Cardiac ventricle fibroblast (primary cell): Measurements from ENCODE around the gene PTGR3. TPM values are rescaled to one million over a fixed set of nuclear protein-coding genes. Genes with fewer than 3 reads are reported as not detected.

ENCODE experiments used
- total RNA-seq: library from RNA; depleted of rRNA; stranded (reverse); fragments of >200 nt; gene quantifications from 2 replicates; pipeline ENCODE4 v1.2.3, GENCODE V29; 2015

PTGR3 gene, protein sequence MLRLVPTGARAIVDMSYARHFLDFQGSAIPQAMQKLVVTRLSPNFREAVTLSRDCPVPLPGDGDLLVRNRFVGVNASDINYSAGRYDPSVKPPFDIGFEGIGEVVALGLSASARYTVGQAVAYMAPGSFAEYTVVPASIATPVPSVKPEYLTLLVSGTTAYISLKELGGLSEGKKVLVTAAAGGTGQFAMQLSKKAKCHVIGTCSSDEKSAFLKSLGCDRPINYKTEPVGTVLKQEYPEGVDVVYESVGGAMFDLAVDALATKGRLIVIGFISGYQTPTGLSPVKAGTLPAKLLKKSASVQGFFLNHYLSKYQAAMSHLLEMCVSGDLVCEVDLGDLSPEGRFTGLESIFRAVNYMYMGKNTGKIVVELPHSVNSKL
- 12.2 and 18.5 TPM in 2 replicates for total RNA-seq

DNA sequence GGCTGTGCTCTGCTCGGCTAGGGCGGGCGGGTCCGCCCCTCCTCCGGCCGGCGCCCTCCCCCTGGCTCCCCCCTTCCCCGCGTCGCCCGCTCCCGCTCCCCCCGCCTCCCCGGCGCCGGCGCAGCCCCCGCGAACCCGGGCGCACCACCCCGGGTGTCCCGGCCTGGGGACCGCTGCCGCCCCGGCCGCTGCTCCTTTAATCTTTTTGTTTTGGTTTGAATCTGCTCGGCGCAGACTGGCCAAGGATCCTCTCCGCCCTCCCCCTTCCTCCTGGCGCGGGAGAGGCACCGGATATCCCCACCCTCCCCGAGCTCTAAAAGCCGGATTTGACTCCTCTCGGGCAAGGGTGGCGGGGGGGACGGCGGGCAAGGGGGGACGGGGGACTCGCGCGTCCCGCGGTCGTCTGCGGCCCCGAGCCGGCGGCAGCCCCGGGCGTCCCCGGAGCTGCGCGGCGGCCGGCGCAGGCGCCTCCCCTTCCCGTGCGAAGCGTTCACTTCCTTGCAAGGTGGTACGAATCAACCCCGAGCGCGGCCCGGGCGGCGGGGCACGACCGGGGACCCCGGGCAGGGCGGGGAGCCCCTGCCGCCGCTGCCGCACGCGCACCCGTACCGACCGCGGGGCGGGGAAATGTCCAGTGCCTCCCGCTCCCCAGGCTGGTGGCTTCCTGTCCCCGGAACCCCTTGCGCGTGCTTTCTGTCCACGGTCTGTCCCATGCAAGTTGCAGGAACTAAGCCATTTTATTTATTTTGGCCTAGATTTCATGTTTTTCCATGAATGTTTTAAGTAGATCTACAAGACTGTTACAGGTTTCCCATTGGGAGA, at the start of gene PTGR3:
TSS of gene PTGR3 (minus strand) at position 11 of the 822 bp plus-strand sequence. CDS start 81 bp downstream, outside the sequence.

GRCh38 chr18:75210274-75211001, 1.5 kb upstream of the PTGR3 start, which contains the start of gene TSHZ1:
TSHZ1 (plus strand) TSS chr18:75210797; CDS start chr18:75211877, 1,080 bp downstream.

Other genes with a start within 250 kb of the PTGR3 start
- gene TSHZ1, start 1.7 kb upstream of the PTGR3 start, total RNA-seq, result 10.2 and 11.5 TPM in 2 replicates
- gene SMIM21, start 218.6 kb upstream of the PTGR3 start, total RNA-seq, result not detected in 2 replicates